H1 (cell line): Measurements from ENCODE around the gene SVIL. TPM values are rescaled to one million over a fixed set of nuclear protein-coding genes. Genes with fewer than 3 reads are reported as not detected.

ENCODE experiments used
- CTCF ChIA-PET: fragments of 300-600 bp; sonication (Branson Sonifier 250); formaldehyde crosslinking; loops from one replicate; lab custom pipeline; 2021; ENCODE audit not compliant: partially characterized antibody; lab: Charles Lee
- POLR2A ChIA-PET: fragments of 300-600 bp; sonication (Branson Sonifier 250); formaldehyde crosslinking; loops from one replicate; lab custom pipeline; 2021; ENCODE audit warnings: inconsistent platforms; ENCODE audit not compliant: partially characterized antibody; lab: Charles Lee
- DNase-seq, 2 experiments: peaks; one replicate each; pipeline versions ENCODE4 v3.0.0 to v3.0.0-alpha.2; 2010 to 2022; ENCODE audit warnings: low spot score in 2 of 2, low read depth in 1 of 2, mixed read lengths in 1 of 2
- FAIRE-seq: peaks from 2 replicates; lab custom pipeline; 2011; peaks lifted over from hg19 to GRCh38; lab: Jason Lieb, UNC
- H2AFZ ChIP-seq: 2 replicates; pipeline ENCODE4 v1.8.1; 2012; ENCODE audit warnings: low read length, inconsistent platforms
- H2AK5ac ChIP-seq: 2 replicates; pipeline ENCODE4 v1.6.1; 2013; ENCODE audit warnings: low read depth, low read length
- H2BK120ac ChIP-seq: replicated peaks from 2 replicates; pipeline ENCODE3; 2013; ENCODE audit warnings: low read depth, low read length, inconsistent platforms
- H2BK12ac ChIP-seq: 2 replicates; pipeline ENCODE4 v1.6.1; 2013; ENCODE audit warnings: low read depth, low read length
- H2BK15ac ChIP-seq: 2 replicates; pipeline ENCODE4 v1.6.1; 2013; ENCODE audit warnings: low read length
- H2BK20ac ChIP-seq: 2 replicates; pipeline ENCODE4 v1.6.1; 2013; ENCODE audit warnings: low read length
- H2BK5ac ChIP-seq: 2 replicates; pipeline ENCODE4 v1.6.1; 2013; ENCODE audit warnings: low read depth, low read length
- H3K14ac ChIP-seq: 2 replicates; pipeline ENCODE4 v1.6.1; 2013; ENCODE audit warnings: inconsistent platforms; ENCODE audit not compliant: insufficient read length
- H3K18ac ChIP-seq: 2 replicates; pipeline ENCODE4 v1.6.1; 2013; ENCODE audit warnings: low read length; ENCODE audit errors: extremely low read depth
- H3K23ac ChIP-seq: 2 replicates; pipeline ENCODE4 v1.6.1; 2013; ENCODE audit warnings: inconsistent platforms; ENCODE audit not compliant: insufficient read length
- H3K23me2 ChIP-seq: 2 replicates; pipeline ENCODE4 v1.6.1; 2013; ENCODE audit warnings: low read depth, low read length
- H3K27ac ChIP-seq: 2 replicates; pipeline ENCODE4 v1.6.1; 2011; ENCODE audit warnings: low read depth, low read length, inconsistent platforms
- H3K27me3 ChIP-seq, 4 experiments: replicated peaks in 1 of 4; 1 replicate in 1 of 4; 2 replicates in 3 of 4; pipeline versions ENCODE4 v1.6.1 to v1.8.1; 2011 to 2013; ENCODE audit warnings: low read length in 3 of 4, mild to moderate bottlenecking in 3 of 4, inconsistent platforms in 2 of 4, mixed read lengths in 2 of 4, moderate library complexity in 1 of 4; ENCODE audit not compliant: control insufficient read depth in 3 of 4, insufficient read depth in 3 of 4; ENCODE audit errors: extremely low read depth in 1 of 4
- H3K36me3 ChIP-seq, 4 experiments: 2 replicates each; pipeline versions ENCODE4 v1.6.1 to v1.8.1; 2011 to 2013; ENCODE audit warnings: mild to moderate bottlenecking in 4 of 4, low read length in 3 of 4, moderate library complexity in 2 of 4, control low read depth in 1 of 4, inconsistent platforms in 1 of 4; ENCODE audit not compliant: insufficient read depth in 4 of 4, control insufficient read depth in 2 of 4
- H3K4ac ChIP-seq: replicated peaks from 2 replicates; pipeline ENCODE3; 2013; ENCODE audit warnings: low read length, low read depth, mixed read lengths, inconsistent platforms; ENCODE audit not compliant: insufficient read length
- H3K4me1 ChIP-seq, 4 experiments: replicated peaks in 1 of 4; 1 replicate in 1 of 4; 2 replicates in 3 of 4; pipeline versions ENCODE4 v1.6.1 to v1.8.1; 2011 to 2013; ENCODE audit warnings: low read length in 3 of 4, inconsistent platforms in 2 of 4, mixed read lengths in 1 of 4; ENCODE audit not compliant: insufficient read depth in 4 of 4, control insufficient read depth in 3 of 4
- H3K4me2 ChIP-seq, 2 experiments: 2 replicates each; pipeline versions ENCODE4 v1.6.1 to v1.8.1; 2011 to 2013; ENCODE audit warnings: low read depth in 2 of 2, low read length in 2 of 2, control low read depth in 1 of 2, inconsistent platforms in 1 of 2, mild to moderate bottlenecking in 1 of 2; ENCODE audit not compliant: insufficient read depth in 1 of 2
- H3K4me3 ChIP-seq, 4 experiments: fragments of 200-600, 300-600 bp in 1 of 4; sonication (generic), shearing (Covaris generic), sonication (Bioruptor Twin) in 1 of 4; 2 replicates each; pipeline versions ENCODE4 v1.5.1 to v1.8.1; 2011 to 2016; ENCODE audit warnings: low read length in 4 of 4, low read depth in 3 of 4, control low read depth in 2 of 4, inconsistent platforms in 2 of 4, mild to moderate bottlenecking in 2 of 4, mixed read lengths in 1 of 4, moderate library complexity in 1 of 4; ENCODE audit not compliant: insufficient read depth in 2 of 4; ENCODE audit errors: extremely low read depth in 1 of 4
- H3K56ac ChIP-seq: replicated peaks from 2 replicates; pipeline ENCODE3; 2013; ENCODE audit warnings: low read depth, mild to moderate bottlenecking, mixed read lengths, low read length, inconsistent platforms; ENCODE audit not compliant: insufficient read length
- H3K79me1 ChIP-seq: 2 replicates; pipeline ENCODE4 v1.6.1; 2013; ENCODE audit warnings: low read depth, low read length, control low read depth
- H3K79me2 ChIP-seq, 2 experiments: 2 replicates each; pipeline versions ENCODE4 v1.6.1 to v1.8.1; 2012 to 2013; ENCODE audit warnings: low read length in 2 of 2, mild to moderate bottlenecking in 2 of 2, inconsistent platforms in 1 of 2; ENCODE audit not compliant: insufficient read depth in 2 of 2, control insufficient read depth in 1 of 2
- H3K9ac ChIP-seq, 4 experiments: replicated peaks in 1 of 4; 1 replicate in 1 of 4; 2 replicates in 3 of 4; pipeline versions ENCODE4 v1.6.1 to v1.8.1; 2011 to 2013; ENCODE audit warnings: low read depth in 3 of 4, low read length in 3 of 4, control low read depth in 2 of 4, mild to moderate bottlenecking in 2 of 4, moderate library complexity in 2 of 4, inconsistent platforms in 1 of 4; ENCODE audit errors: extremely low read depth in 1 of 4
- H3K9me3 ChIP-seq, 2 experiments: 2 replicates each; pipeline versions ENCODE4 v1.6.1 to v1.8.1; 2012 to 2013; ENCODE audit warnings: mild to moderate bottlenecking in 2 of 2, moderate library complexity in 2 of 2, control low read depth in 1 of 2, inconsistent platforms in 1 of 2, low read depth in 1 of 2, low read length in 1 of 2, mixed read lengths in 1 of 2; ENCODE audit not compliant: insufficient read depth in 2 of 2
- H4K20me1 ChIP-seq, 2 experiments: replicated peaks in 1 of 2; 2 replicates each; pipeline versions ENCODE3 to v1.8.1; 2011 to 2013; ENCODE audit warnings: inconsistent platforms in 2 of 2, low read length in 2 of 2, mild to moderate bottlenecking in 1 of 2; ENCODE audit not compliant: insufficient read depth in 2 of 2, control insufficient read depth in 1 of 2
- H4K5ac ChIP-seq: 2 replicates; pipeline ENCODE4 v1.6.1; 2013; ENCODE audit warnings: low read length, low read depth, mixed read lengths, inconsistent platforms; ENCODE audit not compliant: insufficient read length
- H4K8ac ChIP-seq: 2 replicates; pipeline ENCODE4 v1.8.0; 2013; ENCODE audit warnings: mild to moderate bottlenecking, moderate library complexity, low read length, inconsistent platforms; ENCODE audit not compliant: insufficient read depth; ENCODE audit errors: extremely low read depth
- H4K91ac ChIP-seq: replicated peaks from 2 replicates; pipeline ENCODE3; 2013; ENCODE audit warnings: low read length, mixed read lengths, inconsistent platforms; ENCODE audit not compliant: insufficient read length
- BRCA1 ChIP-seq: IDR thresholded peaks from 2 replicates; pipeline ENCODE4 v1.6.1; 2012; ENCODE audit warnings: low read depth, low read length, improper control_type of control experiment
- FOSL1 ChIP-seq: IDR thresholded peaks from 2 replicates; pipeline ENCODE4 v1.6.1; 2011; ENCODE audit warnings: mild to moderate bottlenecking, low read depth, low read length, moderate library complexity; ENCODE audit not compliant: insufficient read depth
- HDAC2 ChIP-seq, 2 experiments: fragments of 300-600 bp in 1 of 2; sonication (generic) in 1 of 2; IDR thresholded peaks; 2 replicates each; pipeline ENCODE4 v1.6.1; 2011 to 2012; ENCODE audit warnings: low read depth in 2 of 2, low read length in 2 of 2, mild to moderate bottlenecking in 2 of 2, moderate library complexity in 2 of 2, borderline replicate concordance in 1 of 2, inconsistent platforms in 1 of 2
- PHF8 ChIP-seq: fragments of 200-600 bp; sonication (generic); conservative IDR thresholded peaks from 2 replicates; pipeline ENCODE4 v1.7.1; 2012; ENCODE audit warnings: low read depth, mild to moderate bottlenecking, inconsistent platforms, low read length, moderate library complexity
- RXRA ChIP-seq: IDR thresholded peaks from 2 replicates; pipeline ENCODE4 v1.6.1; 2011; ENCODE audit warnings: low read depth, mild to moderate bottlenecking, low read length, moderate library complexity; ENCODE audit not compliant: insufficient read depth
- SAP30 ChIP-seq: fragments of 300-600 bp; sonication (generic); IDR thresholded peaks from 2 replicates; pipeline ENCODE4 v1.7.1; 2012; ENCODE audit warnings: low read length, moderate library complexity, mild to moderate bottlenecking, inconsistent platforms; ENCODE audit not compliant: insufficient read depth, insufficient replicate concordance
- SIN3A ChIP-seq, 2 experiments: IDR thresholded peaks in 1 of 2; conservative IDR thresholded peaks in 1 of 2; 2 replicates each; pipeline ENCODE4 v1.6.1; 2011 to 2012; ENCODE audit warnings: low read length in 2 of 2, improper control_type of control experiment in 1 of 2, low read depth in 1 of 2, mild to moderate bottlenecking in 1 of 2
- SIX5 ChIP-seq: IDR thresholded peaks from 2 replicates; pipeline ENCODE4 v1.6.1; 2011; ENCODE audit warnings: mild to moderate bottlenecking, low read depth, low read length
- SP1 ChIP-seq: IDR thresholded peaks from 2 replicates; pipeline ENCODE4 v1.6.1; 2011; ENCODE audit warnings: low read depth, low read length
- TAF1 ChIP-seq: IDR thresholded peaks from 2 replicates; pipeline ENCODE4 v1.6.1; 2011; ENCODE audit warnings: mild to moderate bottlenecking, low read depth, low read length
- TBP ChIP-seq: IDR thresholded peaks from 2 replicates; pipeline ENCODE4 v1.6.1; 2011; ENCODE audit warnings: low read depth, low read length, improper control_type of control experiment
- TEAD4 ChIP-seq: IDR thresholded peaks from 2 replicates; pipeline ENCODE4 v1.6.1; 2012; ENCODE audit warnings: low read depth, low read length, inconsistent platforms, mixed read lengths
- polyA plus RNA-seq, 7 experiments: library from polyadenylated mRNA; depleted of rRNA in 3 of 7; stranded (reverse) in 5 of 7; unstranded in 2 of 7; fragments of >200 nt in 5 of 7; fragments of 200-250 nt in 2 of 7; gene quantifications; 1 replicate in 5 of 7; 2 replicates in 1 of 7; 4 replicates in 1 of 7; pipeline versions ENCODE4 v1.2.1 to v1.2.3, GENCODE V29; 2011 to 2013; ENCODE audit warnings: missing spikeins in 2 of 7, mixed read lengths in 2 of 7
- total RNA-seq: library from RNA; stranded (reverse); fragmentation: NEBNext Ultra II Directional; extraction: Animal tissue kit (Norgen Biotek cat#: 25700); gene quantifications from 2 replicates; pipeline ENCODE4 v1.2.1, GENCODE V29; 2021

Gene SVIL
- total and polyA plus RNA-seq, 2 of the 8 experiments (the other 6 are each of a cell fraction or from before 2014, with no cell fraction given), result 4.7 to 15.4 TPM

DNA sequence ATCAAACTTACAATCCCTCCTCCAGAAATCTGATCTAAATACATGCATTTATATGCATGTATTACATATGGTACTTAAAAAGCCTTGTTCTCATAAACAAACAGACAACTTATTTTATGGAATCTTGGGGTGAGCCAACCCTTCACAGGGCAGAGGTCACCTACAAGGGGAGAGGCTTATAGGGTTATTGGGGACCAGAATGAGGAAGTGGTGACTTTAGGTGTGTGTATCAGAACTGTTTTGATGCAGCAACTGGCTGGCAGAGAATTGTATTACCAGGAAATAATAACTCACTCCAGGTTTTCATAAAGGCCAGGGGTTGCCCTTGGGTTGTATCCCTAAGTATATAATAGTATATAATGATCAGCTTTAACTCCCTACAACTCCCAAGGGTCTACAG is 91.1 kb downstream of the SVIL start:
- Histone ChIP-seq H3K4me3 (no peak overlapping the region), H3K9me3 (no peaks in the 10 kb centered on the region), H3K56ac (no peak overlapping the region), H2BK5ac (no peak overlapping the region), H2BK12ac (no peak overlapping the region), H4K8ac (no peak overlapping the region), H2AK5ac (no peak overlapping the region), H2BK15ac (no peak overlapping the region), H2BK20ac (no peak overlapping the region), H4K5ac (no peak overlapping the region), H2AFZ (no peak overlapping the region), H3K18ac (no peak overlapping the region), H3K23me2 (no peaks in the 10 kb centered on the region), H4K20me1 (peaks cover 0 to 1% of the 10 kb centered on the region in 2 experiments), H3K4me2 (no peak overlapping the region), H3K79me1 (no peaks in the 10 kb centered on the region), H3K14ac (no peak overlapping the region), H3K4ac (no peak overlapping the region), H2BK120ac (no peak overlapping the region), H3K27ac (no peak overlapping the region), H3K27me3 (no peaks in the 10 kb centered on the region), H3K36me3 (no peaks in the 10 kb centered on the region), H3K4me1 (peaks cover 0 to 7% (median 3%) of the 10 kb centered on the region in 4 experiments; a peak in 2 of 7 replicates), H3K79me2 (no peaks in the 10 kb centered on the region), H3K9ac (no peak overlapping the region), H3K23ac (no peak overlapping the region), H4K91ac (no peak overlapping the region)
- ChIA-PET CTCF (interaction anchor here (2.9 kb wide), 1 partner anchor 9 kb away, joined by 12 read pairs; no protein-coding TSS in a partner anchor), POLR2A (no interaction called here)
- FAIRE-seq (no peak), DNase-seq (no peak)
- no peak for TF ChIP-seq TAF1
- TF ChIP-seq SIX5, result no peak
- no peak for TF ChIP-seq SP1
- TF ChIP-seq TBP, result no peak
- no peak for TF ChIP-seq TEAD4
- TF ChIP-seq BRCA1, result no peak
- TF ChIP-seq RXRA, result no peak
- TF ChIP-seq FOSL1, result no peak
- no peak for TF ChIP-seq SIN3A (conservative IDR thresholded peaks at IDR 0.05 in 1 of 2, IDR thresholded peaks at IDR 0.05 in 1 of 2; ENCODE audit: low read depth in 1 of 2, low read length in 2 of 2)
- TF ChIP-seq SAP30, result no peak
- no peak for TF ChIP-seq PHF8
- TF ChIP-seq HDAC2 (IDR thresholded peaks at IDR 0.05; ENCODE audit: borderline replicate concordance in 1 of 2, low read depth in 2 of 2, low read length in 2 of 2), result no peak
